ENCODE measurements around the gene PTGR3. TPM values are rescaled to one million over a fixed set of nuclear protein-coding genes. Genes with fewer than 3 reads are reported as not detected.
A peak's percentile ranks its signal among the peaks of the same experiment; 100 is the strongest.
"Not testable (repeated sequence)": the region's sequence is repeated elsewhere in the genome, so short reads cannot be mapped to it uniquely, and the experiment has no call there.

Gene PTGR3
- total and polyA plus RNA-seq, 2 donors = 7.8 to 18.2 TPM

GRCh38 chr18:75189696-75190095 lies 19.2 kb downstream of the PTGR3 start:
- H3K27me3 ChIP-seq (ENCODE audit: control insufficient read depth in 2 of 2, insufficient read depth in 1 of 2, low read length in 1 of 2) = no peaks in the 10 kb centered on the region
- no peaks in the 10 kb centered on the region for H3K36me3 ChIP-seq (ENCODE audit: control insufficient read depth in 2 of 2, insufficient read depth in 2 of 2, low read length in 1 of 2)
- no peak for DNase-seq (ENCODE audit: low read depth in 6 of 9, low spot score in 9 of 9)
- H3K9me3 ChIP-seq (ENCODE audit: control insufficient read depth in 2 of 2, insufficient read depth in 1 of 2, low read length in 1 of 2) = no peaks in the 10 kb centered on the region
- WGBS = 97% methylated on average over 6 of the region's 6 CpGs
- no peak overlapping the region for H3K27ac ChIP-seq (ENCODE audit: low read depth in 1 of 2, low read length in 1 of 2)
- no peaks in the 10 kb centered on the region for H3K4me1 ChIP-seq (ENCODE audit: control insufficient read depth in 2 of 2, insufficient read depth in 2 of 2, low read length in 2 of 2)
- H3K4me3 ChIP-seq (ENCODE audit: low read length in 2 of 2) = no peak overlapping the region

GRCh38 chr18:75187702-75188101 lies 21.2 kb downstream of the PTGR3 start:
- H3K27ac ChIP-seq (ENCODE audit: low read depth in 1 of 2, low read length in 1 of 2); DNase-seq (ENCODE audit: low read depth in 6 of 9, low spot score in 9 of 9); H3K4me1 ChIP-seq (ENCODE audit: control insufficient read depth in 2 of 2, insufficient read depth in 2 of 2, low read length in 2 of 2); H3K4me3 ChIP-seq (ENCODE audit: low read length in 2 of 2); H3K9me3 ChIP-seq (ENCODE audit: control insufficient read depth in 2 of 2, insufficient read depth in 1 of 2, low read length in 1 of 2); H3K27me3 ChIP-seq (ENCODE audit: control insufficient read depth in 2 of 2, insufficient read depth in 1 of 2, low read length in 1 of 2); H3K36me3 ChIP-seq (ENCODE audit: control insufficient read depth in 2 of 2, insufficient read depth in 2 of 2, low read length in 1 of 2): not testable (repeated sequence)
- WGBS = 82% methylated on average over 4 of the region's 4 CpGs

- no peak for DNase-seq (ENCODE audit: low read depth in 6 of 9, low spot score in 9 of 9)
- 96% methylated on average over 3 of the region's 3 CpGs for WGBS
- H3K4me1 ChIP-seq (ENCODE audit: control insufficient read depth in 2 of 2, insufficient read depth in 2 of 2, low read length in 2 of 2) = no peaks in the 10 kb centered on the region
- H3K27ac ChIP-seq (ENCODE audit: low read depth in 1 of 2, low read length in 1 of 2) = no peak overlapping the region
- no peaks in the 10 kb centered on the region for H3K9me3 ChIP-seq (ENCODE audit: control insufficient read depth in 2 of 2, insufficient read depth in 1 of 2, low read length in 1 of 2)
- H3K4me3 ChIP-seq (ENCODE audit: low read length in 2 of 2) = no peak overlapping the region
- no peaks in the 10 kb centered on the region for H3K27me3 ChIP-seq (ENCODE audit: control insufficient read depth in 2 of 2, insufficient read depth in 1 of 2, low read length in 1 of 2)
- no peaks in the 10 kb centered on the region for H3K36me3 ChIP-seq (ENCODE audit: control insufficient read depth in 2 of 2, insufficient read depth in 2 of 2, low read length in 1 of 2)
Observed at GRCh38 chr18:75185460-75185859, 23.5 kb downstream of the PTGR3 start.

GRCh38 chr18:75183973-75184493 lies 24.9 kb downstream of the PTGR3 start:
- Histone ChIP-seq H3K4me1 (ENCODE audit: control insufficient read depth in 2 of 2, insufficient read depth in 2 of 2, low read length in 2 of 2) (no peaks in the 10 kb centered on the region), H3K27me3 (ENCODE audit: control insufficient read depth in 2 of 2, insufficient read depth in 1 of 2, low read length in 1 of 2) (no peaks in the 10 kb centered on the region), H3K9me3 (ENCODE audit: control insufficient read depth in 2 of 2, insufficient read depth in 1 of 2, low read length in 1 of 2) (no peaks in the 10 kb centered on the region), H3K4me3 (ENCODE audit: low read length in 2 of 2) (no peak overlapping the region), H3K27ac (ENCODE audit: low read depth in 1 of 2, low read length in 1 of 2) (no peak overlapping the region), H3K36me3 (ENCODE audit: control insufficient read depth in 2 of 2, insufficient read depth in 2 of 2, low read length in 1 of 2) (no peaks in the 10 kb centered on the region)
- WGBS = 93% methylated on average over 14 of the region's 14 CpGs
- no peak for DNase-seq (ENCODE audit: low read depth in 6 of 9, low spot score in 9 of 9)

GRCh38 chr18:75183524-75183923 lies 25.4 kb downstream of the PTGR3 start:
- no peaks in the 10 kb centered on the region for H3K36me3 ChIP-seq (ENCODE audit: control insufficient read depth in 2 of 2, insufficient read depth in 2 of 2, low read length in 1 of 2)
- no peaks in the 10 kb centered on the region for H3K4me1 ChIP-seq (ENCODE audit: control insufficient read depth in 2 of 2, insufficient read depth in 2 of 2, low read length in 2 of 2)
- no peaks in the 10 kb centered on the region for H3K9me3 ChIP-seq (ENCODE audit: control insufficient read depth in 2 of 2, insufficient read depth in 1 of 2, low read length in 1 of 2)
- over 99% methylated on average over 5 of the region's 5 CpGs for WGBS
- H3K4me3 ChIP-seq (ENCODE audit: low read length in 2 of 2) = no peak overlapping the region
- no peak for DNase-seq (ENCODE audit: low read depth in 6 of 9, low spot score in 9 of 9)
- no peaks in the 10 kb centered on the region for H3K27me3 ChIP-seq (ENCODE audit: control insufficient read depth in 2 of 2, insufficient read depth in 1 of 2, low read length in 1 of 2)
- no peak overlapping the region for H3K27ac ChIP-seq (ENCODE audit: low read depth in 1 of 2, low read length in 1 of 2)

GRCh38 chr18:75179819-75180600 lies 28.9 kb downstream of the PTGR3 start:
- WGBS = 94% methylated on average over 13 of the region's 13 CpGs
- DNase-seq (ENCODE audit: low read depth in 6 of 9, low spot score in 9 of 9) = no peak
- no peaks in the 10 kb centered on the region for H3K27me3 ChIP-seq (ENCODE audit: control insufficient read depth in 2 of 2, insufficient read depth in 1 of 2, low read length in 1 of 2)
- H3K27ac ChIP-seq (ENCODE audit: low read depth in 1 of 2, low read length in 1 of 2) = no peak overlapping the region
- no peaks in the 10 kb centered on the region for H3K9me3 ChIP-seq (ENCODE audit: control insufficient read depth in 2 of 2, insufficient read depth in 1 of 2, low read length in 1 of 2)
- no peak overlapping the region for H3K4me3 ChIP-seq (ENCODE audit: low read length in 2 of 2)
- H3K36me3 ChIP-seq (ENCODE audit: control insufficient read depth in 2 of 2, insufficient read depth in 2 of 2, low read length in 1 of 2) = no peaks in the 10 kb centered on the region
- no peaks in the 10 kb centered on the region for H3K4me1 ChIP-seq (ENCODE audit: control insufficient read depth in 2 of 2, insufficient read depth in 2 of 2, low read length in 2 of 2)

- Histone ChIP-seq H3K9me3 (ENCODE audit: control insufficient read depth in 2 of 2, insufficient read depth in 1 of 2, low read length in 1 of 2) (no peaks in the 10 kb centered on the region), H3K4me1 (ENCODE audit: control insufficient read depth in 2 of 2, insufficient read depth in 2 of 2, low read length in 2 of 2) (peaks cover 11% of the 10 kb centered on the region in 2 donors)
Observed at GRCh38 chr18:75178376-75178775, 30.6 kb downstream of the PTGR3 start.

GRCh38 chr18:75176849-75177248 lies 32.1 kb downstream of the PTGR3 start:
- DNase-seq (ENCODE audit: low read depth in 6 of 9, low spot score in 9 of 9) = no peak
- no peaks in the 10 kb centered on the region for H3K27me3 ChIP-seq (ENCODE audit: control insufficient read depth in 2 of 2, insufficient read depth in 1 of 2, low read length in 1 of 2)
- no peak overlapping the region for H3K27ac ChIP-seq (ENCODE audit: low read depth in 1 of 2, low read length in 1 of 2)
- no peaks in the 10 kb centered on the region for H3K36me3 ChIP-seq (ENCODE audit: control insufficient read depth in 2 of 2, insufficient read depth in 2 of 2, low read length in 1 of 2)
- WGBS = 95% methylated on average over 8 of the region's 8 CpGs
- no peak overlapping the region for H3K4me3 ChIP-seq (ENCODE audit: low read length in 2 of 2)
- peaks cover 11 to 12% of the 10 kb centered on the region in 2 donors for H3K4me1 ChIP-seq (ENCODE audit: control insufficient read depth in 2 of 2, insufficient read depth in 2 of 2, low read length in 2 of 2)
- no peaks in the 10 kb centered on the region for H3K9me3 ChIP-seq (ENCODE audit: control insufficient read depth in 2 of 2, insufficient read depth in 1 of 2, low read length in 1 of 2)

More at GRCh38 chr18:75178376-75178775, 30.6 kb downstream of the PTGR3 start:
- no peak for DNase-seq (ENCODE audit: low read depth in 6 of 9, low spot score in 9 of 9)
- Histone ChIP-seq H3K27ac (ENCODE audit: low read depth in 1 of 2, low read length in 1 of 2) (no peak overlapping the region), H3K36me3 (ENCODE audit: control insufficient read depth in 2 of 2, insufficient read depth in 2 of 2, low read length in 1 of 2) (no peaks in the 10 kb centered on the region), H3K4me3 (ENCODE audit: low read length in 2 of 2) (no peak overlapping the region), H3K27me3 (ENCODE audit: control insufficient read depth in 2 of 2, insufficient read depth in 1 of 2, low read length in 1 of 2) (no peaks in the 10 kb centered on the region)
- 97% methylated on average over 11 of the region's 11 CpGs for WGBS

GRCh38 chr18:75173738-75174137 lies 35.2 kb downstream of the PTGR3 start:
- Histone ChIP-seq H3K4me3 (ENCODE audit: low read length in 2 of 2) (no peak overlapping the region), H3K4me1 (ENCODE audit: control insufficient read depth in 2 of 2, insufficient read depth in 2 of 2, low read length in 2 of 2) (peaks cover 11 to 12% of the 10 kb centered on the region in 2 donors), H3K9me3 (ENCODE audit: control insufficient read depth in 2 of 2, insufficient read depth in 1 of 2, low read length in 1 of 2) (no peaks in the 10 kb centered on the region), H3K27me3 (ENCODE audit: control insufficient read depth in 2 of 2, insufficient read depth in 1 of 2, low read length in 1 of 2) (no peaks in the 10 kb centered on the region), H3K27ac (ENCODE audit: low read depth in 1 of 2, low read length in 1 of 2) (no peak overlapping the region), H3K36me3 (ENCODE audit: control insufficient read depth in 2 of 2, insufficient read depth in 2 of 2, low read length in 1 of 2) (no peaks in the 10 kb centered on the region)
- peak in 1 of 9 donors; percentile 33 for DNase-seq (ENCODE audit: low read depth in 6 of 9, low spot score in 9 of 9)
- 13% methylated on average over 4 of the region's 4 CpGs for WGBS

All from thymus (tissue), 11 donors.